Epithelial cell of proximal tubule (primary cell): ENCODE results near the gene NDUFV3. TPM values are rescaled to one million over a fixed set of nuclear protein-coding genes. Genes with fewer than 3 reads are reported as not detected.
"Not testable (repeated sequence)": the region's sequence is repeated elsewhere in the genome, so short reads cannot be mapped to it uniquely, and the experiment has no call there.

Source experiments
- DNase-seq: peaks from one replicate; pipeline ENCODE4 v3.0.0-alpha.2; 2011; ENCODE audit warnings: low read depth
- H3K4me3 ChIP-seq: 2 replicates; pipeline ENCODE4 v1.5.1; 2011; ENCODE audit warnings: low read depth, mild to moderate bottlenecking, low read length
- CTCF ChIP-seq: conservative IDR thresholded peaks from 2 replicates; pipeline ENCODE4 v1.5.1; 2012; ENCODE audit warnings: low read depth, mild to moderate bottlenecking, low read length
- total RNA-seq: library from RNA; depleted of rRNA; stranded (reverse); fragments of >200 nt; gene quantifications from 2 replicates; pipeline ENCODE4 v1.2.3, GENCODE V29; 2015

NDUFV3 gene
- total RNA-seq, 1 donor from 2014 or later = 27.1 TPM

- no peak for DNase-seq
- TF ChIP-seq CTCF = no peak
- no peak overlapping the region for H3K4me3 ChIP-seq
These were observed 29.8 kb downstream of the NDUFV3 start for GRCh38 chr21:42922918-42923317.

GRCh38 chr21:42923553-42924432, 30.7 kb downstream of the NDUFV3 start:
- no peak overlapping the region for H3K4me3 ChIP-seq
- peak; percentile 91 for TF ChIP-seq CTCF
- DNase-seq = peak; percentile 35

GRCh38 chr21:42924433-42924751, 31.3 kb downstream of the NDUFV3 start:
- TF ChIP-seq CTCF = no peak
- DNase-seq = no peak
- no peak overlapping the region for H3K4me3 ChIP-seq

- TF ChIP-seq CTCF = no peak
- DNase-seq = no peak
- no peak within 1 kb of the TSS for H3K4me3 ChIP-seq
These were observed 32.2 kb downstream of the NDUFV3 start, which contains the start of gene ERVH48-1 for GRCh38 chr21:42925114-42925926. Gene ERVH48-1, minus strand, starts transcription at chr21:42925630. Its CDS starts 6,624 bp downstream, at chr21:42919006.

- not testable (repeated sequence) for DNase-seq
These were observed 34.5 kb downstream of the NDUFV3 start for GRCh38 chr21:42927474-42928200.

GRCh38 chr21:42929969-42930368, 36.9 kb downstream of the NDUFV3 start:
- TF ChIP-seq CTCF = no peak
- no peak overlapping the region for H3K4me3 ChIP-seq
- DNase-seq = no peak

More at GRCh38 chr21:42927474-42928200, 34.5 kb downstream of the NDUFV3 start:
- not testable (repeated sequence) for H3K4me3 ChIP-seq
